Activated CD4-positive, alpha-beta memory T cell treated with anti-CD3 and anti-CD28 coated beads, Interleukin-2, amount 10 ng/mL, durations not matched to agents 7 days and 5 days (primary cell): ENCODE measurements around the gene IGSF23. TPM values are rescaled to one million over a fixed set of nuclear protein-coding genes. Genes with fewer than 3 reads are reported as not detected.

Experiments
- CTCF ChIA-PET: fragments of 350-600 bp; sonication (Branson Sonifier 250); formaldehyde crosslinking; loops from one replicate; lab custom pipeline; 2021; ENCODE audit warnings: antibody characterized with exemption, inconsistent platforms; lab: Charles Lee
- POLR2A ChIA-PET: fragments of 350-600 bp; sonication (Branson Sonifier 250); formaldehyde crosslinking; loops from one replicate; lab custom pipeline; 2021; ENCODE audit warnings: antibody characterized with exemption; lab: Charles Lee
- DNase-seq: peaks from one replicate; pipeline ENCODE4 v3.0.0-alpha.2; 2020
- H3K27ac Mint-ChIP-seq: one replicate; pipeline ENCODE4 v1.8.0; 2021; ENCODE audit warnings: mild to moderate bottlenecking, mixed read lengths
- H3K27me3 Mint-ChIP-seq: one replicate; pipeline ENCODE4 v1.8.0; 2021; ENCODE audit warnings: mixed read lengths
- H3K36me3 Mint-ChIP-seq: one replicate; pipeline ENCODE4 v1.8.0; 2021; ENCODE audit warnings: low read depth, mixed read lengths
- H3K4me1 Mint-ChIP-seq: one replicate; pipeline ENCODE4 v1.8.0; 2021; ENCODE audit warnings: mixed read lengths
- H3K4me3 Mint-ChIP-seq: one replicate; pipeline ENCODE4 v1.8.0; 2021; ENCODE audit warnings: mild to moderate bottlenecking, mixed read lengths
- H3K9me3 Mint-ChIP-seq: one replicate; pipeline ENCODE4 v1.8.0; 2021; ENCODE audit warnings: mixed read lengths
- total RNA-seq, 2 experiments: library from RNA; stranded (reverse); gene quantifications; one replicate each; pipeline ENCODE4 v1.2.3, GENCODE V29; 2021

The IGSF23 gene
- not detected for total RNA-seq

- DNase-seq = no peak
- ChIA-PET CTCF (no interaction called here), POLR2A (no interaction called here)
- Mint-ChIP-seq H3K9me3 (no peaks in the 10 kb centered on the region), H3K27ac (no peak within 1 kb of the TSS), H3K4me3 (no peak within 1 kb of the TSS), H3K36me3 (no peaks in the 10 kb centered on the region), H3K27me3 (no peaks in the 10 kb centered on the region), H3K4me1 (no peaks in the 10 kb centered on the region)
These were observed at the start of gene IGSF23 for GRCh38 chr19:44613295-44614178. IGSF23 (plus strand) TSS chr19:44613563; CDS start chr19:44613646, 83 bp downstream.

- Mint-ChIP-seq H3K27ac (no peak overlapping the region), H3K27me3 (peaks cover 2% of the 10 kb centered on the region), H3K4me3 (no peak overlapping the region), H3K9me3 (no peaks in the 10 kb centered on the region), H3K36me3 (no peaks in the 10 kb centered on the region), H3K4me1 (no peaks in the 10 kb centered on the region)
- ChIA-PET CTCF (interaction anchor here (1.4 kb wide), 1 partner anchor 81 kb away, joined by 3 read pairs; no protein-coding TSS in a partner anchor), POLR2A (no interaction called here)
- DNase-seq = no peak
These were observed 46.4 kb upstream of the IGSF23 start for GRCh38 chr19:44566984-44567383.

GRCh38 chr19:44567745-44568144 is 45.6 kb upstream of the IGSF23 start:
- ChIA-PET POLR2A (no interaction called here), CTCF (no interaction called here)
- no peak for DNase-seq
- Mint-ChIP-seq H3K9me3 (no peaks in the 10 kb centered on the region), H3K27me3 (peaks cover 2% of the 10 kb centered on the region), H3K27ac (no peak overlapping the region), H3K4me1 (no peaks in the 10 kb centered on the region), H3K36me3 (no peaks in the 10 kb centered on the region), H3K4me3 (no peak overlapping the region)

GRCh38 chr19:44570603-44570983 is 42.8 kb upstream of the IGSF23 start:
- peaks cover 2% of the 10 kb centered on the region for H3K27me3 Mint-ChIP-seq
- ChIA-PET POLR2A (no interaction called here), CTCF (interaction anchor here (0.5 to 2.5 kb wide), 14 partner anchors 15 to 320 kb away, joined by 3 to 21 read pairs (median 4); partner anchors contain the start of gene TOMM40)
- no peaks in the 10 kb centered on the region for H3K9me3 Mint-ChIP-seq
- no peaks in the 10 kb centered on the region for H3K4me1 Mint-ChIP-seq
- no peak overlapping the region for H3K4me3 Mint-ChIP-seq
- H3K36me3 Mint-ChIP-seq = no peaks in the 10 kb centered on the region
- DNase-seq = no peak
- no peak overlapping the region for H3K27ac Mint-ChIP-seq

- H3K9me3 Mint-ChIP-seq = no peaks in the 10 kb centered on the region
- CTCF ChIA-PET = interaction anchor here (0.5 to 2.5 kb wide), 17 partner anchors 15 to 319 kb away, joined by 3 to 21 read pairs (median 3); partner anchors contain the start of gene TOMM40
- no peaks in the 10 kb centered on the region for H3K36me3 Mint-ChIP-seq
- peak; percentile 56 for DNase-seq
- H3K4me3 Mint-ChIP-seq = no peak overlapping the region
- POLR2A ChIA-PET = no interaction called here
- no peak overlapping the region for H3K27ac Mint-ChIP-seq
- no peaks in the 10 kb centered on the region for H3K4me1 Mint-ChIP-seq
- peaks cover 2% of the 10 kb centered on the region for H3K27me3 Mint-ChIP-seq
These were observed 42.2 kb upstream of the IGSF23 start for GRCh38 chr19:44570984-44571684.

GRCh38 chr19:44571830-44572580 is 41.4 kb upstream of the IGSF23 start:
- Mint-ChIP-seq H3K4me1 (no peaks in the 10 kb centered on the region), H3K4me3 (no peak overlapping the region), H3K27ac (no peak overlapping the region), H3K27me3 (peaks cover 2% of the 10 kb centered on the region), H3K36me3 (no peaks in the 10 kb centered on the region), H3K9me3 (no peaks in the 10 kb centered on the region)
- POLR2A ChIA-PET = no interaction called here
- DNase-seq = no peak
- CTCF ChIA-PET = interaction anchor here (0.6 to 2.5 kb wide), 8 partner anchors 20 to 1747 kb away, joined by 3 to 21 read pairs (median 3); no protein-coding TSS in a partner anchor

GRCh38 chr19:44572581-44572900 is 40.8 kb upstream of the IGSF23 start:
- Mint-ChIP-seq H3K27ac (no peak overlapping the region), H3K4me3 (no peak overlapping the region), H3K36me3 (no peaks in the 10 kb centered on the region), H3K27me3 (peaks cover 2% of the 10 kb centered on the region), H3K9me3 (no peaks in the 10 kb centered on the region), H3K4me1 (no peaks in the 10 kb centered on the region)
- no peak for DNase-seq
- ChIA-PET CTCF (no interaction called here), POLR2A (no interaction called here)

GRCh38 chr19:44573183-44573582 is 40.2 kb upstream of the IGSF23 start:
- peaks cover 2% of the 10 kb centered on the region for H3K27me3 Mint-ChIP-seq
- H3K4me3 Mint-ChIP-seq = no peak overlapping the region
- H3K4me1 Mint-ChIP-seq = no peaks in the 10 kb centered on the region
- no peaks in the 10 kb centered on the region for H3K36me3 Mint-ChIP-seq
- no peak overlapping the region for H3K27ac Mint-ChIP-seq
- ChIA-PET CTCF (interaction anchor here (0.7 kb wide), 1 partner anchor 9 kb away, joined by 3 read pairs; no protein-coding TSS in a partner anchor), POLR2A (no interaction called here)
- DNase-seq = no peak
- no peaks in the 10 kb centered on the region for H3K9me3 Mint-ChIP-seq

GRCh38 chr19:44573627-44574026 is 39.7 kb upstream of the IGSF23 start:
- H3K9me3 Mint-ChIP-seq = no peaks in the 10 kb centered on the region
- no peak overlapping the region for H3K27ac Mint-ChIP-seq
- H3K27me3 Mint-ChIP-seq = peaks cover 2% of the 10 kb centered on the region
- no peaks in the 10 kb centered on the region for H3K4me1 Mint-ChIP-seq
- CTCF ChIA-PET = interaction anchor here (0.6 to 0.7 kb wide), 2 partner anchors 9 to 70 kb away, joined by 3 read pairs; no protein-coding TSS in a partner anchor
- POLR2A ChIA-PET = no interaction called here
- no peak for DNase-seq
- no peak overlapping the region for H3K4me3 Mint-ChIP-seq
- no peaks in the 10 kb centered on the region for H3K36me3 Mint-ChIP-seq

- Mint-ChIP-seq H3K36me3 (no peaks in the 10 kb centered on the region), H3K4me3 (no peak overlapping the region), H3K27me3 (no peaks in the 10 kb centered on the region), H3K4me1 (no peaks in the 10 kb centered on the region), H3K27ac (no peak overlapping the region), H3K9me3 (no peaks in the 10 kb centered on the region)
- POLR2A ChIA-PET = no interaction called here
- CTCF ChIA-PET = interaction anchor here (0.6 kb wide), 1 partner anchor 69 kb away, joined by 3 read pairs; no protein-coding TSS in a partner anchor
- DNase-seq = no peak
These were observed 39.0 kb upstream of the IGSF23 start for GRCh38 chr19:44574186-44574950.

- Mint-ChIP-seq H3K9me3 (peaks cover 4% of the 10 kb centered on the region), H3K4me3 (no peak overlapping the region), H3K27ac (no peak overlapping the region), H3K4me1 (no peaks in the 10 kb centered on the region), H3K27me3 (no peaks in the 10 kb centered on the region), H3K36me3 (no peaks in the 10 kb centered on the region)
- POLR2A ChIA-PET = no interaction called here
- CTCF ChIA-PET = no interaction called here
- DNase-seq = no peak
These were observed 38.2 kb upstream of the IGSF23 start for GRCh38 chr19:44575116-44575700.
